PC-9 (cell line): Measurements from ENCODE around the gene MALRD1.

Source experiments
- CTCF ChIP-seq: fragments of 200-600 bp; sonication (generic); conservative IDR thresholded peaks from 2 replicates; pipeline ENCODE4 v1.6.1; 2017; ENCODE audit warnings: mixed run types, antibody characterized with exemption, mild to moderate bottlenecking, moderate library complexity
- EZH2 ChIP-seq: fragments of 200-600 bp; sonication (generic); IDR thresholded peaks from 2 replicates; pipeline ENCODE4 v1.8.0; 2017; ENCODE audit warnings: antibody characterized with exemption, low read depth

GRCh38 chr10:19710600-19710999 is 662.0 kb downstream of the MALRD1 start:
- no peak for TF ChIP-seq CTCF
- TF ChIP-seq EZH2 = no peak
